Measurements from ENCODE around the gene CAB39.

CAB39 gene

DNA sequence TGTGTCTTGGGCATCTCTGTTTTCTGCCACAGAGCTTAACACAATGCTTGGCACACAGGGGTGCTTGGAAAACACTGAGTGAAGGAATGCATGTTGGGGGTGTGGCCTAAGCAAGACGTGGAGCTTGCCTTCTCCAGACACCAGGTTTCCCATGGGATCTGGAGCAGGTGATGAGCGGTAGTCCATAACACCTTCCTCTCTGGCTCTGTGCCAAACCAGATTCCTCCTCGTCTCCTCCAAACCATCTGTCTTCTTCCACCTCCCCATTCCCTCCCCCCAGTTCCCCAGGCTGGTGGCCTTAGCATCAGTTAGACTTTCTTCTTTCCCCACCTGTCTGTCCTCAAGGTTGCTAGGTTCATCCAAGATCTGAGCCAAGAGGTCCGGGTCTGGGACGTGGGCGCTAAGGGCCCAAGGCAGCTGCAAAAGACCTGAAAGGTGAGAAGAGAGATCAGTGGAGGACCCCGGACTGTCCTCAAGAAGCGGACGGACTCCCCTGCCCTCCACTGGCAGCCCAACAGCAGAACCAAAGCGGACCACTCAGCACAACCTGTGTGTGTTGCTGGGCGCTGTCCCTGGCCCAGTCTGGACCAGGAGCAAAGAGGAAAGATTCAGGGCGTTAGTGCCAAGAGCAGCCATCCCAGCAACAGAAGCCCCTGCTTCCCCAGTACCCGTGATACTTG lies 150.9 kb downstream of the CAB39 start:
- DNase-seq (ENCODE audit: low spot score) = no peak

DNA sequence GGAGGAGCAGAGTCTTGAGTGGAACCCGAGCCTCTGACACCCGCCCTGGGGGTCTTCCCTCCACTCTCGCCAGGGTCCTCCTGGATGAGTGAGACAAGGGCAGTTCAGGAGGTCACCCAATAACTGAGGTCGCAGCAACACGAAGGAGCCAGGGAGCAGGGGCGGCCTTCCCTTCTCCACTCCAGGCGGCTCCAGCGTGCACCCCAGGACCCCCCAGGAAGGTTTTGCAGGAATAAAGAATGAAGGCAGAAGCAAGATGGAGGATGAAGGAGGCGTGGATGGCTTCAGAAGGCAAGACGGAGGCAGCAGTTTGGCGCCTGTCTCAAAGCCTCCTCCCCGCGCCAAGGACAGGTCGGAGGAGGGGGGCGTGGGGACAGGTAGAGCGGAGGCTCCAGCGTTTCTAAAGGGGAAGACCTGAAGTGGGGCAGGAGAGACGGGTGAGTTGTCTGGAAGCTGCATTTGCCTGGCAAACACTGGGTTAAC lies 151.5 kb downstream of the CAB39 start:
- DNase-seq (ENCODE audit: low spot score) = no peak

DNA sequence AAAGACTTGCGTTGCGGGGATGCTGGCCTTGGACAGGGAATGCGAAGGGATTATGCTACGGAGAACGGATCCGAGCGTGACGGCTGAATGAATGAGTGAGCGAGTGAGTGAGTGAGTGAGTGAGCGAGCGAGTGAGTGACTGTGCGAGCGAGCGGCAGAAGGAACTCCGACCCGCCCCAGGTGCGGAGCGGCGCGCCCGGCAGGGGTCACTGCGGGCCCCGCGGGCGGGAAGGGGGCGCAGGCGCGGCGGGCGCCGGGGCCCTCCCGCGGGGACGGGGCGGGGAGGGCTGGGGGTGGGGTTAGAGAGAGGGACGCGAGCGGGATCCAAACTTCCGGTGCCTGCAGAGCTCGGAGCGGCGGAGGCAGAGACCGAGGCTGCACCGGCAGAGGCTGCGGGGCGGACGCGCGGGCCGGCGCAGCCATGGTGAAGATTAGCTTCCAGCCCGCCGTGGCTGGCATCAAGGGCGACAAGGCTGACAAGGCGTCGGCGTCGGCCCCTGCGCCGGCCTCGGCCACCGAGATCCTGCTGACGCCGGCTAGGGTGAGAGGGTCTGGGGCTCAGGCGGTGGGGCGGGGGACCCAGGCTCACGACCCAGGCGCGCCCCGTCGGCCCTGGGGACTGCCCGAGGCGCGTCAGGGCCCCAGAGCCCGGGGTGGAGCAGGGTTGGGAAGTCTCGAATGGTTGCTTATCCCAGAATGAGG lies 152.1 kb downstream of the CAB39 start, which contains the start of gene ITM2C:
ITM2C (plus strand) TSS at position 338 of the 702 bp plus-strand sequence; CDS start at position 422, 84 bp downstream.
- DNase-seq (ENCODE audit: low spot score) = no peak

DNA sequence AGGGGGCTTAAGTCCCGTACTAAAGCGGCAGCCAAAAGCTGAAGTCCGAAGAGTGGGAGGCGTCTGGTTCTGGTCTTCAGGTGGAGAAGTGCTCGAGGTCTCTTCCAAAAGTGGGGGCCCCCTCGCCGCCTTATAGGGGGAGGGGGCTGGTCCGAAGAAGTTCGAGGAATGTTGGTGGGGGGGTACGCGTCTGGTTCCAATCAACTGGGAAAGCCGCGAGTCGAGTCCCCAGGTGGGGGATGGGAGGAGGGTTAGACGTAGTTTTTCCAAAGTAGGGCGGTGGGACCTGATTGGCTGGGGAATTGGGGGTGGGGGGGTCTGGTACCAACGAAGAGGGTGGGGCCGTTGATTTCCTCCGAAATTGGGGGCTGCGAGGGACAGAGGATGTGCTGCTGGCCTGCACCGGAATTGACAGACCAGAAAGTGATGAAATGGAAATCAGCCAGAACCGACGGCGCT lies 152.7 kb downstream of the CAB39 start:
- DNase-seq (ENCODE audit: low spot score) = no peak

DNA sequence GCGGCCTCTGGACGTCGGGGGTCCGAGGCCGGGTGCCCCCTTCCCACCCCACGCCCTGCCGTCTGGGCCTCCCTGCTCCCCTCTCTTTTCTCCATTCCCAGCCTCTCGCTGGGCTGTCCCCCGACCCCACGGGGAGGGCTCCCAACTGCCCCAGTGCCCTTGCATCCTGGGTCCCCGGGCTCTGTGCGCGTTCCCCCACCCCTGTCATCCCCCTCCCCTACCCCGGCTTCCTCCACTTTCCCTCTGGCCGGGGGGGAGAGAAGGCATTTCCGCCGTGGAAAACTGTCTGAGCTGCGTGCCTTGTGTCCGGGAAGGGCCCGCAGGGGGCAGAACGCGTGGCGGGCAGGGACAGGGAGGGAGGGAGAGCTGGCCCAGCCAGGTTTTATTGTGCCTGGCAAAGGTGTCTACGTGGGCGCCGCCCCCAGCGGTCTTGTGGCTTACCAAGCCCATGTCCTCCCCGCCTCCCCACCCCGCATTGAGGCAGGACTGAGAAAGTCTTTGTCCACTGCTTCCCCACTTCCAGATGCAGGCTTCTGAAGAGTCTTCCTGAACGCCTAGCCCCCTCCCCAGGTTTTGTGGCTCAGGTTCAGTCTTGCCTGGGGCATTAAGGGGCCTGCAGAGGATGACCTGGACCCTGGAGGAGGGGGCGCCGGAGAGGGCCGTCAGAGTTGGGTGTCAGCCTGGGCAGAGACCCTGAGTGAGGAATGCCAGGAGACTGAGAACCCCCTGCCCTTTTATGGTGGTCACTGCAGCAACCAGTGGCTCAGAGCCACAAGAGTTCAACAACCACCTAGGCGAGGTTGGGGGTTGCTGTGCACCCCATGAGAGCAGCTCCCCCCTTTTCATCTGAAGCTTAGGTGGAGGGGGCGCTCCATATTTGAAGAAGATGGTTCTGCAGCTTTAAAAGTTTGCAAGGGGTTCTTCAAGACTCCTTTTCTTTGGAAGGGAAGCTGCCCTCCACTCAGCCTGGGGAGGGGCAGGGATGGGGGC lies 153.4 kb downstream of the CAB39 start:
- no peak for DNase-seq (ENCODE audit: low spot score)

DNA sequence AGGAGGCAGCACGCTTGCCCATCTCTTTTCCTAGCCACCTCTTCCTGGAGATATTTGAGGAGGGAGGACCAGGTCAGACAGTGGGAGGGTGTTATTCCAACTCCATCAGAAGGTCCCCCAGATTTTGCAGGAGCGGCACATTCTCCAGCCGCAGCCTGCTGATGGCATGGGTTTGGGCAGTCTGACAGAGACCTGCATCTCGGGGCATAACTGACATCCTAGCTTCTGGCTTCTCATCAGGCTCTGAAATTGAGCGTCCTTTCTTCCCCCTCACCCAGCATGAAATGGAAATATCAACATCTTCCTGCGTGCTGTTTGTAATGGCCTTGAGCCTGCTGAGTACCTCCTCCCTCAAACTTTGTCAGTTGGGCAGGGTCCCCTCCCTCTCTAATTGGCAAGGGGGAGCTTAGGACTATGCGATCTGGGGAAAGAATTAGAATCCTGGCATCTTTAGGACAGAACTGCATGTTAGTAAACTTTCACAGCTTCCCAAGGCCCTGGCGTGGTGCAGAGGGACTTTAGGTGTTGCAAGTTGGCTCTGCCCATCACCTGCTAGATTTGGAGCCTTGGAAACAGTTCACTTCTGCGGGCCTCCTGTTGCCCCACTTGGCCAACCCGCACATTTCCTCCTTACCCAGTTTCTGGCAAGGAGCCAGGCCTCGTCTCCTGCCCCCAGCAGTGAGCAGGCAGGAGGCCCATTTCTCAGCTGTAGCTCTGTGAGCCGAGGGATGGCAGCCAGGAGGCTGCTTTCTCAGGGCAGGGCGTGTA lies 154.3 kb downstream of the CAB39 start:
- DNase-seq (ENCODE audit: low spot score) = no peak

DNA sequence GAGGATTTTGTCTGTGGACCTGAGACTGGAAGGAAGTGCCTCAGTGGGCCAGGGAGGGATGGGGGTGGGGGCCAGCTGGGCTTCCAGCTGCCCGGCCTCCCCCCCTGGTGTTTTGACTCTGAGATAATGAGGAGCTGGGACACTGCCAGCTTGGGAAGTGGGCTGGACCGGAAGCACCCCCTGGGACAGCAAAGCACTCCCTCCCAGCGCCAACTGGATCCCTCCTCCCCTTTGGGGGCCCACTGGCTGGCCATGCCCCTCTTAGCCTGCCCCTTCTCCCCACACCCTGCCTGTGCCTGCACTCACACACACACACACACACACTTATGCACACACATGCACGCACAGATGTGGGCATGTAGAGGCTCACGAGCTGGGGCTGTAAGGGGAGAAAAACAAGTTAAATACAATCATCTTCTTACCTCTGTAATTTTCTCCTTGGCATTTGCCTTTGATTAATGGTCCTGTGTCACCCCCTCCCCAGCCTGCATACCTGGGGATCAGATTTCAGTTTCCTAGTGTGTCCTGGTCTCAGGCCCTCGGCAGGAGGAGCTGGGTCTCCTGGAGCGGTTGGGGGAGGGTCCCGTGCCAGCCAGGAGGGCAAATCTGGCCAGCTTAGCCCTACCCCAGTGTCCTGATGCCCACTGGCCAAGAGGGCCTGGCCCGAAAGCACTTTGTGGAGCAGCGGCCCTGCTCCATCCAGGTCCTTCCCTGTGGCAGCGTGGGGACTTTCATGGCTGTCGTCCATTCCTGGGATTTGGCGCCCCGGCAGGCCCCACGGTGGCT lies 155.7 kb downstream of the CAB39 start:
- no peak for DNase-seq (ENCODE audit: low spot score)

DNA sequence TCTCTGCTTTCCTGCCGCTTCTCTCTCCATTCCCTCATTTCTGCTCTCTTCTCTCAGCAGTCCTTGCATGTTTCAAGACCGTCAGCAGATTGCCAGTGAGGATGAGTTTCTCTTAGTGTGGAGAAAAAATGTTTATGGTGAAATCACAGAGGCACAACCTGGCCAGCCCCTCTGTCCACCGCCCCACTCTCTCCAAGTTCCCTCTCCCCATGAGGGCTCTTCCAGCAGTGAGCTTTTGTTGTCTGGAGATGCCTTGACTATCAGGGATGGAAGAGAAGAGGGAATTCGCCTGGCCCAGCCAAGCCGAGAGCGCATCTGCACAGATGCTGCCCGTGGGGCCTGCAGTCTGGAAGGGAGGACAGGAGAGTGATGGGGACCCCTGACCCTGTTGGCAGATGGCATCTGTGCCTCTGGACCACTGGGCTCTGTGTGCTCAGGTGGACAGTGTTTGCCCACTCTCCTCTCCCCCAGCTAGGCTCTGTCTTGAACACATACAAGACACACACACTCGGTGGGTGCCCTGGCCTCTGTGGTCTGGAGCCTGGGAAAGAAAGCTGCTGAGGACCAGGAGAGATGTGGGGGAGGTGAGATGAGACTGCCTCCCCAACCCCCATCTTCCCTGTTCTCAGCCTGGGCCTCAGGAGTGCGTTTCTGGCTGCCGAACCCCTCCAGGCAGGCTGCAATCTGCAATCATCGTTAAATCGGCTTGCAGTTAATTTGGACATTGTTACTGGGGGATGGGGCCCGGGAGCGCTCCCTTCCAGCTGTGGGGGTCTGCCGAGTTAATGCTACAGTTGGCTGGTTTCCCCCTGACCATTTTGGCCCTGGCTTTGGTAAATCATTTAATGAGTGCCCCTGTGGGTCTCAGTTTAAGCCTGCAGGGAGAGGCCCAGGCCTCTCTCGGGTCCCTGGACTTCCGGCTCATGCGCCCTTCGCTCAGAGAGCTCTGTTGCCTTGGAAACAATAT lies 156.6 kb downstream of the CAB39 start:
- no peak for DNase-seq (ENCODE audit: low spot score)

DNA sequence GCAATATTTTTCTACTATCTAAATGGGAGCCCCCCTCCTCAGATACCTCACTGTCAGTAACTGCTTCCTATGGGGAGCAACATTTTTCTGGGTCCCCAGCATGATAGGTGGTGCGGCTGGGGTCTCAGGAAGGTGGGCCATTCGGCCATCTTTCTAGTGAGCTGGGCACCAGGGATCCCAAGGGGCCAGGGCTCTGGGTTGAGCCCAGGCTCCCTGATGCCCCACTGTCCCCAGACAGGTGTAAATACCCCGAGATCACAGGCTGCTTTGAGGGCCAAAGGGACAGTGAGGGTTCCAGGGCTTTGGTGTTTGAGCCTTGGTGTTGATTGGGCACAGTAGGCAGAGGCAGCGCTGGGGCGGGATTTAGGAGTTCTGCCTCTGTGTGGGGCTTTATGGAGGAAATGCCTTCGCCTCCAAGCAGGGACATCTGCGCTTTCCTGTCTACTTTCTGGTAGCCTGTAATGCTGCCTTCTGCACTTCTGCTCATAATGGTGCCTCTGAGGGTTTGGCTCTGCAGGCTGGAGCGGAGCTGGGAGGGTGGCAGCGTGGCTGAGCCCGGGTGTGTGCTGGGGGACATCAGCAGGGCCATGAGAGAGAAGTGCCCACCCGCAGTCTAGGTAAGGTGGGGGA lies 157.4 kb downstream of the CAB39 start:
- no peak for DNase-seq (ENCODE audit: low spot score)

All from hematopoietic multipotent progenitor cell treated with erythropoietin and hydrocortisone succinate and interleukin-3 and kit ligand, for 17 days (in vitro differentiated cells).